GM19351 (cell line): Measurements from ENCODE around the gene DHPS.

ENCODE experiments used
- ATAC-seq: cut with Tn5 transposase; IDR thresholded peaks from one replicate; pipeline ENCODE4 v1.9.1; 2021; ENCODE audit warnings: mild to moderate bottlenecking, moderate library complexity; ENCODE audit not compliant: unreplicated experiment

Gene DHPS

GRCh38 chr19:12675940-12676339 lies 5.7 kb downstream of the DHPS start:
- ATAC-seq = no peak

- ATAC-seq = no peak
These were observed 6.3 kb downstream of the DHPS start for GRCh38 chr19:12675399-12675798.

- ATAC-seq = no peak
These were observed 8.9 kb downstream of the DHPS start for GRCh38 chr19:12672744-12673143.

GRCh38 chr19:12670159-12670928 lies 11.3 kb downstream of the DHPS start:
- ATAC-seq = no peak

- ATAC-seq = no peak
These were observed 12.2 kb downstream of the DHPS start for GRCh38 chr19:12669270-12670158.

- no peak for ATAC-seq
These were observed 12.8 kb downstream of the DHPS start for GRCh38 chr19:12668932-12669269.

GRCh38 chr19:12668346-12668745 lies 13.3 kb downstream of the DHPS start:
- ATAC-seq = no peak

- no peak for ATAC-seq
These were observed 13.9 kb downstream of the DHPS start for GRCh38 chr19:12667731-12668302.

- ATAC-seq = no peak
These were observed 15.2 kb downstream of the DHPS start, which contains the start of the genes MAN2B1 and WDR83 for GRCh38 chr19:12666265-12667048. TSS of gene MAN2B1 (minus strand) at chr19:12666742. CDS start at chr19:12666701, 41 bp downstream. TSS of gene WDR83 (plus strand) at chr19:12666807. CDS start at chr19:12669791, 2,984 bp downstream.

GRCh38 chr19:12665671-12666264 lies 15.9 kb downstream of the DHPS start:
- ATAC-seq = no peak

- no peak for ATAC-seq
These were observed 16.5 kb downstream of the DHPS start for GRCh38 chr19:12665281-12665573.

GRCh38 chr19:12664406-12665280 lies 17.0 kb downstream of the DHPS start:
- ATAC-seq = no peak

GRCh38 chr19:12660980-12661379 lies 20.7 kb downstream of the DHPS start:
- ATAC-seq = no peak

- no peak for ATAC-seq
These were observed 23.7 kb downstream of the DHPS start for GRCh38 chr19:12657966-12658365.

GRCh38 chr19:12656899-12657571 lies 24.6 kb downstream of the DHPS start:
- no peak for ATAC-seq

- no peak for ATAC-seq
These were observed 26.1 kb downstream of the DHPS start for GRCh38 chr19:12655546-12655945.

- ATAC-seq = no peak
These were observed 29.5 kb downstream of the DHPS start for GRCh38 chr19:12652219-12652618.

GRCh38 chr19:12649941-12650340 lies 31.7 kb downstream of the DHPS start:
- ATAC-seq = no peak

GRCh38 chr19:12648088-12648487 lies 33.6 kb downstream of the DHPS start:
- ATAC-seq = no peak
